Sigmoid colon (tissue), 4 donors: ENCODE results near the gene CENATAC.

Source experiments
- CTCF ChIP-seq, 4 experiments: fragments of 450-650 bp in 3 of 4; fragments of 200-600 bp in 1 of 4; IDR thresholded peaks; one replicate each; pipeline ENCODE4 v1.5.1; 2016 to 2019; ENCODE audit warnings: antibody characterized with exemption in 4 of 4, mild to moderate bottlenecking in 3 of 4, moderate library complexity in 2 of 4
- POLR2A ChIP-seq, 2 donors: fragments of 450-650 bp; IDR thresholded peaks; one replicate each; pipeline ENCODE4 v1.6.1; 2016; ENCODE audit warnings: antibody characterized with exemption in 2 of 2, mild to moderate bottlenecking in 2 of 2, moderate library complexity in 2 of 2
- POLR2AphosphoS5 ChIP-seq, 4 donors: sonication (generic); formaldehyde crosslinking; IDR thresholded peaks; one replicate each; pipeline ENCODE4 v1.6.1; 2017; ENCODE audit warnings: antibody characterized with exemption in 4 of 4

DNA sequence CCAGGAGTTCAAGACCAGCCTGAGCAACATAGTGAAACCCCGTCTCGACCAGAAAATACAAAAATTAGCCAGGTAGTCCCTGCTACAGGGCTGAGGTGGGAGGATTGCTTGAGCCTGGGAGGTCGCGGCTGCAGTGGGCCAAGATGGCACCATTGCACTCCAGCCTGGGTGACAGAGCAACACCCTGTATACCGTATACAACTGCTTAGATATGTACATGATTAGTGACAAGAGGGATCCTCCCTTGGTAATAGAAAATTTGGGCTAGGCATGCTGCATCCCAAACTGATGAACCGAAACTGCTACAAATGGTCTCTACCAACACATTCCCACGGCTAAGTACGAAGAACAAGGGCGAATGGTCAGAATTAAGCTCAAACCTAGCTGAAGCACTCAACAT lies 45.0 kb downstream of the CENATAC start:
- TF ChIP-seq CTCF (IDR thresholded peaks at IDR 0.05) (no peak), POLR2A (IDR thresholded peaks at IDR 0.05) (no peak), POLR2AphosphoS5 (IDR thresholded peaks at IDR 0.05) (no peak)
